HG02642 (cell line): ENCODE measurements around the gene SRD5A2.

ENCODE experiments used
- ATAC-seq: cut with Tn5 transposase; IDR thresholded peaks from one replicate; pipeline ENCODE4 v1.9.1; 2021; ENCODE audit warnings: mild to moderate bottlenecking; ENCODE audit not compliant: unreplicated experiment, poor library complexity

The SRD5A2 gene

GRCh38 chr2:31580321-31581117 is at the start of gene SRD5A2:
Gene SRD5A2, minus strand, starts transcription at chr2:31580938. Its CDS starts 38 bp downstream, at chr2:31580900.
- ATAC-seq: no peak

GRCh38 chr2:31606509-31606908 is 25.8 kb upstream of the SRD5A2 start:
- no peak for ATAC-seq

GRCh38 chr2:31598694-31599093 is 18.0 kb upstream of the SRD5A2 start:
- no peak for ATAC-seq

GRCh38 chr2:31586230-31586629 is 5.5 kb upstream of the SRD5A2 start:
- ATAC-seq: no peak

GRCh38 chr2:31581124-31581795 is 522 bp upstream of the SRD5A2 start:
- no peak for ATAC-seq

GRCh38 chr2:31579996-31580320 is 780 bp downstream of the SRD5A2 start:
- no peak for ATAC-seq

GRCh38 chr2:31578316-31578715 is 2.4 kb downstream of the SRD5A2 start:
- no peak for ATAC-seq

GRCh38 chr2:31577143-31577542 is 3.6 kb downstream of the SRD5A2 start:
- no peak for ATAC-seq

GRCh38 chr2:31568585-31569201 is 12.0 kb downstream of the SRD5A2 start:
- ATAC-seq: no peak

- ATAC-seq: no peak
Measured at GRCh38 chr2:31567679-31568078, 13.1 kb downstream of the SRD5A2 start.

GRCh38 chr2:31563273-31563839 is 17.4 kb downstream of the SRD5A2 start:
- no peak for ATAC-seq

GRCh38 chr2:31561823-31562222 is 18.9 kb downstream of the SRD5A2 start:
- no peak for ATAC-seq

GRCh38 chr2:31558401-31559295 is 22.1 kb downstream of the SRD5A2 start:
- ATAC-seq: no peak

GRCh38 chr2:31556940-31557339 is 23.8 kb downstream of the SRD5A2 start:
- no peak for ATAC-seq

- ATAC-seq: no peak
Measured at GRCh38 chr2:31555967-31556706, 24.6 kb downstream of the SRD5A2 start.

- no peak for ATAC-seq
Measured at GRCh38 chr2:31553362-31553761, 27.4 kb downstream of the SRD5A2 start.

- ATAC-seq: no peak
Measured at GRCh38 chr2:31547485-31547884, 33.3 kb downstream of the SRD5A2 start.

GRCh38 chr2:31541853-31542252 is 38.9 kb downstream of the SRD5A2 start:
- ATAC-seq: no peak

GRCh38 chr2:31539505-31539904 is 41.2 kb downstream of the SRD5A2 start:
- no peak for ATAC-seq
